MCF 10A (cell line): ENCODE results near the gene MDFIC. TPM values are rescaled to one million over a fixed set of nuclear protein-coding genes. Genes with fewer than 3 reads are reported as not detected.
"Not testable (repeated sequence)": the region's sequence is repeated elsewhere in the genome, so short reads cannot be mapped to it uniquely, and the experiment has no call there.

Experiments used
- BruUV-seq: library from RNA; stranded (reverse); fragments of 400-500 nt; replicated peaks from 2 replicates; lab custom pipeline; 2021; lab: Mats Ljungman, UMichigan
- CTCF ChIA-PET: fragments of 300-600 bp; sonication (Branson Sonifier 250); formaldehyde crosslinking; extraction: SDS; loops from one replicate; lab custom pipeline; 2021; ENCODE audit warnings: antibody characterized with exemption, inconsistent platforms; lab: Yijun Ruan, JAX
- POLR2A ChIA-PET: fragments of 300-600, 350-650 bp; sonication (Branson Sonifier 250); formaldehyde crosslinking; extraction: SDS; loops from one replicate; lab custom pipeline; 2020; ENCODE audit warnings: antibody characterized with exemption, inconsistent platforms; lab: Yijun Ruan, JAX
- DNase-seq: peaks from one replicate; pipeline ENCODE4 v3.0.0-alpha.2; 2018; ENCODE audit not compliant: unreplicated experiment
- H3K27ac Mint-ChIP-seq: one replicate; pipeline ENCODE4 v1.8.0; 2022; ENCODE audit warnings: mild to moderate bottlenecking, low read depth, mixed read lengths; ENCODE audit not compliant: unreplicated experiment
- H3K27me3 Mint-ChIP-seq: one replicate; pipeline ENCODE4 v1.8.0; 2022; ENCODE audit warnings: mixed read lengths; ENCODE audit not compliant: insufficient read depth, unreplicated experiment
- H3K36me3 Mint-ChIP-seq: one replicate; pipeline ENCODE4 v1.8.0; 2022; ENCODE audit warnings: mild to moderate bottlenecking, moderate library complexity, mixed read lengths; ENCODE audit not compliant: insufficient read depth, unreplicated experiment
- H3K4me1 Mint-ChIP-seq: one replicate; pipeline ENCODE4 v1.8.0; 2022; ENCODE audit warnings: mixed read lengths; ENCODE audit not compliant: insufficient read depth, unreplicated experiment
- H3K4me3 Mint-ChIP-seq: one replicate; pipeline ENCODE4 v1.8.0; 2022; ENCODE audit warnings: mild to moderate bottlenecking, moderate library complexity, mixed read lengths; ENCODE audit not compliant: unreplicated experiment
- H3K9me3 Mint-ChIP-seq: one replicate; pipeline ENCODE4 v1.8.0; 2022; ENCODE audit warnings: mixed read lengths; ENCODE audit not compliant: unreplicated experiment
- intact Hi-C: fragments of 100-400 bp; cut with micrococcal nuclease; formaldehyde crosslinking; loops from 2 replicates; pipeline ENCODE4 v1.14.1; 2022
- total RNA-seq: library from RNA; stranded (reverse); gene quantifications from 2 replicates; pipeline ENCODE4 v1.2.3, GENCODE V29; 2022
- TF ChIP-seq, protein P1 (sequence below): fragments of 200-600 bp; IDR thresholded peaks from one replicate; pipeline ENCODE4 v1.8.0; 2022; ENCODE audit warnings: antibody characterized with exemption, mild to moderate bottlenecking; ENCODE audit not compliant: unreplicated experiment

The MDFIC gene
- total RNA-seq, 1 experiment from 2014 or later = 7.8 TPM

DNA sequence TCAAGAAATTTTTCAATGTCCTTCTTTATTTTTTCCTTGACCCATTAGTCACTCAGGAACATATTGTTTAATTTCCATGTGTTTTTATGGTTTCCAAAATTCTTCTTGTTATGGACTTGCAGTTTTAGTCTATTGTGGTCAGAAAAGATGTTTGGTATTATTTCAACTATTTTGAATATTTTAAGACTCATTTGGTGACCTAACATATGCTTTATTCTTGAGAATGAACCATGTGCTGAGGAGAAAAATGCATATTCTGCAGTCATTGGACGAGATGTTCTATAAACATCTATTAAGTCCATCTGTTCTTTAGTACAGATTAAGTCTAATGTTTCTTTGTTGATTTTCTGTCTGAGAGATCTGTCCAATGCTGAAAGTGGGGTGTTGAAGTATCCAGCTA lies 42.3 kb upstream of the MDFIC start:
- BruUV-seq = no TSS peak
- no peak for DNase-seq
- H3K27ac Mint-ChIP-seq = no peak overlapping the region
- POLR2A ChIA-PET = interaction anchor here (0.7 kb wide), 1 partner anchor 185 kb away, joined by 3 read pairs; no protein-coding TSS in a partner anchor
- CTCF ChIA-PET = interaction anchor here (2.3 kb wide), 1 partner anchor 14 kb away, joined by 8 read pairs; no protein-coding TSS in a partner anchor
- no peaks in the 10 kb centered on the region for H3K4me1 Mint-ChIP-seq
- no peaks in the 10 kb centered on the region for H3K36me3 Mint-ChIP-seq
- TF ChIP-seq, protein P1, sequence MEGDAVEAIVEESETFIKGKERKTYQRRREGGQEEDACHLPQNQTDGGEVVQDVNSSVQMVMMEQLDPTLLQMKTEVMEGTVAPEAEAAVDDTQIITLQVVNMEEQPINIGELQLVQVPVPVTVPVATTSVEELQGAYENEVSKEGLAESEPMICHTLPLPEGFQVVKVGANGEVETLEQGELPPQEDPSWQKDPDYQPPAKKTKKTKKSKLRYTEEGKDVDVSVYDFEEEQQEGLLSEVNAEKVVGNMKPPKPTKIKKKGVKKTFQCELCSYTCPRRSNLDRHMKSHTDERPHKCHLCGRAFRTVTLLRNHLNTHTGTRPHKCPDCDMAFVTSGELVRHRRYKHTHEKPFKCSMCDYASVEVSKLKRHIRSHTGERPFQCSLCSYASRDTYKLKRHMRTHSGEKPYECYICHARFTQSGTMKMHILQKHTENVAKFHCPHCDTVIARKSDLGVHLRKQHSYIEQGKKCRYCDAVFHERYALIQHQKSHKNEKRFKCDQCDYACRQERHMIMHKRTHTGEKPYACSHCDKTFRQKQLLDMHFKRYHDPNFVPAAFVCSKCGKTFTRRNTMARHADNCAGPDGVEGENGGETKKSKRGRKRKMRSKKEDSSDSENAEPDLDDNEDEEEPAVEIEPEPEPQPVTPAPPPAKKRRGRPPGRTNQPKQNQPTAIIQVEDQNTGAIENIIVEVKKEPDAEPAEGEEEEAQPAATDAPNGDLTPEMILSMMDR = no peak
- peaks cover 10% of the 10 kb centered on the region for H3K27me3 Mint-ChIP-seq
- H3K9me3 Mint-ChIP-seq = peaks cover 16% of the 10 kb centered on the region
- intact Hi-C loops = no loop called here
- no peak overlapping the region for H3K4me3 Mint-ChIP-seq

DNA sequence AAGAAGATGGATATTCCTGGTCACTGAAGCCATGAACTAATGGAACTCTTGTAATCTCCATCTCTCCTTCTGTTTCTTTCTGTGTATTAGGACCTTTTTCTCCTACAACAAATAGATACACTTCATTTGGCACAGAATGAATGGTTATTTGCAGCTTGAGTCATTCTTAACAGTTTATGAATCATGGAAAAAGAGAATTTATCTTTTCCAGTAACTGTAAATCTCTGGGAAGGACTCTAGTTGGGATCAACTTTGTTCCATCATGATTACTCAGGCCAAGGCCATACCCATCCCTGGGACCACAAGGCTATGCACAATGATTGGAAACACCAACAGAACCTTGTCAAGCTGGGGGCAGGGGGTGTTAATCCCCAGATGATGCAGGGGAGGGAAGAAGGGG lies 36.1 kb upstream of the MDFIC start:
- DNase-seq = no peak
- intact Hi-C loops = no loop called here
- TF ChIP-seq, protein P1 = no peak
- Mint-ChIP-seq H3K27ac (no peak overlapping the region), H3K4me1 (no peaks in the 10 kb centered on the region), H3K4me3 (no peak overlapping the region), H3K27me3 (no peaks in the 10 kb centered on the region), H3K9me3 (peaks cover under 1% of the 10 kb centered on the region), H3K36me3 (no peaks in the 10 kb centered on the region)
- BruUV-seq = no TSS peak
- ChIA-PET POLR2A (no interaction called here), CTCF (interaction anchor here (0.6 kb wide), 1 partner anchor 391 kb away, joined by 3 read pairs; no protein-coding TSS in a partner anchor)

DNA sequence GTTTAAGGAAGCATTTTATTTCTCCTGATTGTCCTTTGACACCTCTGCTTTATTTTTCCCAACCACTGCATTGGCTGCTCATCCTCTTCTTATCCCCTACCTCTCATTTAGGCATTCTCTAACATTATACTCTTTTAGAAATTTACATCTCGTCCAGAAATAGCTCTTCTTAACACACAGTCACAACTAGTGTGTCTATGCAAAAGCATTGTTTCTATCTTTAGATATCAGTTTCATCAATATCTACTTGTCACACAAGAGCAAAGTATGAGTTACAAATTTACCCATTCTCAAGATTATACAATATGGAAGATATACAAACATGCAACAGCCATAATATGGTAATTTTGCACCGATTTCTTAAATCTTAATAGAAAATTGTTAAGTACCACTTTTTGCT lies 35.7 kb upstream of the MDFIC start:
- ChIA-PET CTCF (no interaction called here), POLR2A (no interaction called here)
- DNase-seq = no peak
- BruUV-seq = no TSS peak
- Mint-ChIP-seq H3K9me3 (no peaks in the 10 kb centered on the region), H3K27me3 (no peaks in the 10 kb centered on the region), H3K4me1 (no peaks in the 10 kb centered on the region), H3K27ac (no peak overlapping the region), H3K36me3 (no peaks in the 10 kb centered on the region), H3K4me3 (no peak overlapping the region)
- intact Hi-C loops = no loop called here
- TF ChIP-seq, protein P1 = no peak

DNA sequence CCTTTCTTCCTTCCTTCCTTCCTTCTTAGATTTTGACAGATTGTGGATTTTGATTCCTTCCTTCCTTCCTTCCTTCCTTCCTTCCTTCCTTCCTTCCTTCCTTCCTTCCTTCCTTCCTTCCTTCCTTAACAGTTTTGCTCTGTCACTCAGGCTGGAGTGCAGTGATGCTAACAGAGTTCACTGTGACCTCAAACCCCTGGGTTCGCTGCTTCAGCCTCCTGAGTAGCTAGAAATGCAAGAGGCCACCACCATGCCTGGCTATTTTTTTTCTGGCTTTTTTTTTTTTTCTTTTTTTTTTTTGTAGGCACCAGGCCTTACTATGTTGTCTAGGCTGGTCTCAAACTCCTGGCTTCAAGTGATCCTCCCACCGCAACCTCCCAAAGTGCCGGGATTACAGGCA lies 32.8 kb upstream of the MDFIC start:
- DNase-seq, H3K36me3 Mint-ChIP-seq, H3K4me1 Mint-ChIP-seq, H3K9me3 Mint-ChIP-seq, H3K27me3 Mint-ChIP-seq, BruUV-seq, intact Hi-C loops, H3K4me3 Mint-ChIP-seq: not testable (repeated sequence)
- CTCF ChIA-PET = interaction anchor here (0.8 kb wide), 1 partner anchor 31 kb away, joined by 5 read pairs; no protein-coding TSS in a partner anchor
- POLR2A ChIA-PET = interaction anchor here (1.3 to 1.4 kb wide), 2 partner anchors 12 to 69 kb away, joined by 3 to 5 read pairs; no protein-coding TSS in a partner anchor
- peak overlapping the region; percentile 67 for H3K27ac Mint-ChIP-seq
